ENCODE results near the gene XRCC6.

Gene XRCC6

DNA sequence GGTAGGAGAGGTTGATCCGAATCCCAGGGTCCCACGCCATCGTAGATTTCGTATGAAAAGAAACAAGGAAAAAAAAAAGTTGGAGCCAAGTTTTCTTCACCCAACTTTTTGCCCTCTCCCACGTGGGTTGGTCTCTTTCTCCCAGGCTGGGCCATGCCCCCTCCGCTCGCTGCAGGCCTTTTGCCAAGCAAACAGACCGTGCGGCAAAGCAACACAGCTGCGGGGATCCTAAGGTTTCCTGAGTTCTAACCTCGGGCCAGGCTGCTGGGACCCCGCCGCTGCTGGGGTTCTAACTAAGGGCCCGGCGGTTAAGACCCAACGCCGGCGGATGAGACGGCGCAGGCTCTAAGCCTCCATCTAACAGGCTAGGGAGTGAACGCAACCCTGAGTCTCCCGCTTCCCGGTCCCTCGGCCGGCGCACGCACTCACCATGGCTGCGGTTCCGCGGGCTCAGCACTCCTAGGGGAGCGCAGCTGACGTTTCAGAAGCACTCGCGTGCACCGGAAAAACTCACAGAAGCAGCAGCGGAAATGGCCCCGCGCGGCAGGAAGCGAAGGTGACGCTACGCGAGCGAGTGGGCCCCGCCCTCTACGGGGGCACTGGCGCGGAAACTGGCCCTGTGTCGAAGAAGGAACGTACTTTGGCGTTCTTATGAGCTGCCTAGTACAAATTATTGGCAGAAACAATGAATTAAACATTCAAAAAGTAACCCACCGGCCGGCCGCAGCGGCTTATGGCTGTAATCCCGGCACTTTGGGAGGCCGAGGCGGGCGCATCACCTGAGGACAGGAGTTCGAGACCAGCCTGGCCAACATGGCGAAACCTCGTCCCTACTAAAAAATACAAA is 67.5 kb downstream of the XRCC6 start, which contains the start of gene SNU13:
Gene SNU13, minus strand, starts transcription at position 503 of the 847 bp plus-strand sequence. Its CDS starts 71 bp downstream, at position 432.
- peak; percentile 27 for DNase-seq

- no peak for DNase-seq
Measured at GRCh38 chr22:41690476-41690875, 69.4 kb downstream of the XRCC6 start.

GRCh38 chr22:41695211-41695610 is 74.1 kb downstream of the XRCC6 start:
- no peak for DNase-seq

- no peak for DNase-seq
Measured at GRCh38 chr22:41696703-41697102, 75.6 kb downstream of the XRCC6 start.

GRCh38 chr22:41697126-41697775 is 76.2 kb downstream of the XRCC6 start:
- DNase-seq, result no peak

DNA sequence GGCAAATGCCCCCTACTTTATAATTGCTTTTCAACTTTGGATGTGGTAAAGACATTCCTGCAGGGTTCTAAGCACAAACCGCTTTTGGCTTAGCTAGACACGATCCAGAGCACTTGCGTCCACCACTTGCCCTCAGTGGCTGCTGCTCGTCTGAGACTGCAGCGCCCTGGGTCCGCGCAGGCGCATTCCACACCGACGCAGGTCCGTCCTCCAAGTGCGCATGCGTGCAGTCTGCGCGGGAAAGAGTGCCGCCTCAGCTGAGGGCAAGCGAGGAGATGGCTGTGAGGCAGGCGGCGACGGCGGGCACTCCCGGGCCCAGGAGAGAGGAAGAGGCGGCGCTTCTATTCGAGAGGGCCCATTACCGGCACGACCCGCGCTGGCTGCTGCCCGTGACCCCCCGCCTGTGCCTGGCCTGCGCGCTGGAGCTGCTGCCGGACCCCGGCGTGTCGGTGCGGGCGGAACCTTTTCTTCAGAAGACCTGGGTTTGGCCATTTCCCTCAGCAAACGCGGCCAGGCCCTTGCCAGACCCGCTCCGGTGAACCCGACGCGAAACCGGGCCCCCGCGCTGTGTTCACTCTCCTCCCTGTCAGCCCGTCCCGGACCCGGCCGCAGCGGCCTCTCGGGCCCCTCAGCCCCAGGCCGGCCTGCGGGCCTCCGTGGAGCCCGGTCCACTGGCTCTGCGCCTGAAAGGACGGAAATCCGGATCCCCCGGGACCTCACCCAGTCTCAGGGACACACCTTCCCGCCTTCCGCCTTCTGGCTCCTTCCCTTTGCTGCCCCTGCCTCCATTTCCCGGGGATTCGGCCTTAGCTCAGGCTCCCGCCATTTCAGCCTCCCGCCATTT is 78.4 kb downstream of the XRCC6 start, which contains the start of gene MEI1:
Gene MEI1, plus strand, starts transcription at position 240 of the 844 bp plus-strand sequence. Its CDS starts 36 bp downstream, at position 276.
- no peak for DNase-seq

DNA sequence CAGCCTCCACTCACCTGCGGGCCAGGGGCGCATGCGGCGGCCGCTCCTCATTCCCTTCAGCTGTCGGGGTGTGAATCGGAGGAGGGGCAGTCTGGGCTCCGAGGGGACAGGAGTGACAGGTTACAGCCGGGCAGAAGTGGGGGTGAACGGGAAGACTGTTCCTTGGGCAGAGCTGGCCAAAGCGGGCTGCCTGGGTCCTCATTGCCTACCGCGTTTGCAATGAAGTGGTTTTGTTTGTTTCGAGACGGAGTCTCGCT is 78.9 kb downstream of the XRCC6 start:
- DNase-seq, result no peak

- no peak for DNase-seq
Measured at GRCh38 chr22:41702763-41703162, 81.7 kb downstream of the XRCC6 start.

DNA sequence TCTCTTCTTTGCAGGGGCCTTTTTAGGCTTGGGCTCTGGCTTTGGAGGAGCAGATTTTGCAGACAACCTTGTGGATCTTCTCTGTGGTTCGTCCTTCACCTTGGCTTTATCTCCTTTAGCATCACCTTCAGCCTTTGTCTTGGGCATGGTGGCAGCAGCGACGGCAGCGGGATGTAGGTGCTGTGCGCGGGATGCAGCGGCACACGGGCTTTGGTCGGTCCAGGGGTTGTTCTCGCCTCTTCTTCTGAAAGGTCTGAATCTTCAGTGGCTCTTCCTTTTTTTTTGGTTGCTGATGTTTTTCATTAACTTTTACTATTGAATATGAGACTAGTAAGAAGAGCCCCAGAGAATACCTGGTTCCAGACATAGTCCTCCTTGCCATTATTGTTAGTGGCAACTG is 88.2 kb downstream of the XRCC6 start:
- DNase-seq, result no peak

GRCh38 chr22:41713004-41713403 is 91.9 kb downstream of the XRCC6 start:
- no peak for DNase-seq

Measured in cortex of kidney (tissue), 1 donor.